ENCODE measurements around the gene SERINC4. TPM values are rescaled to one million over a fixed set of nuclear protein-coding genes. Genes with fewer than 3 reads are reported as not detected.

SERINC4 gene
- polyA plus RNA-seq, 1 experiment, result not detected

DNA sequence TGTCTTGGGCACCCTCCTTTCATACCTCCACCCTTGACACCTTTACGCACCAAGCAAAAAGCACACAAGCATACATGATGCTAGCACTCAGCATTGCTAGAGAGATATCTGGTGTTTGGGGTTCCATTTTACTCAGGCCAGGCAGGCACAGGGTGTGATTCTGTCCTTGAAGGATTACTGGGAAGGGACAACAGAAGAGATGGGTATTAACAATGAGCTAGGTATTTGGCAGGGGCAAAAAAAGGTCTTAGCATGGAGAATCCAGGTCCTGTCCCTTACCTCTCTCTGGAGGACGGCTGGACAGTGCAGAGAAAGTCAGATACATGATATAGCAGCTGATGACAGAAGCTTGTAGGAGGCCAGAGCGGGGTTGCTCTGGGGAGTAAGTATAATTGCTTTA is 3.5 kb downstream of the SERINC4 start:
- POLR2A ChIA-PET, result interaction anchor here (0.6 kb wide), 1 partner anchor 20 kb away, joined by 8 read pairs; no protein-coding TSS in a partner anchor

DNA sequence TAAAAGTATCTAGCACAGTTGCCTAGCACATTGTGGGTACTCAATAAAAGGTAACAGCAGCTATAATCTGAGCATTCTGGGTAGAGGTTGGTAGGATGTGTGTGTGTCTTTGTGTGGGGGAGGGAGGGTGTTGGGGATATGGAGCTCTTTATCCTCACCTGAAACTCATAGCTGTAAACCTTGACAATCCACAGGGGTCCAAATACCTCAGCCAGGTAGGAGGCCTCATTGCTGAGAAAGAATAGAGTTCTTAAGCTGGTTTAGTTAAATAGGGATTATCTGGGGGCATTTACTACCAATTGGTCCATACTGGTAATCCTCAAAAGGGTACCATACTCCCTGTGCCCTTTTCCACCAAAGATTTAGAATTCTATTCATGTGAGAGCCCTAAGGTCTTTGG is 4.0 kb downstream of the SERINC4 start:
- Histone ChIP-seq H3K36me3 (ENCODE audit: control insufficient read depth, insufficient read depth, low read length) (peaks cover 29% of the 10 kb centered on the region), H3K4me3 (ENCODE audit: low read depth, low read length) (no peak overlapping the region)
- CTCF ChIA-PET, result interaction anchor here (1.6 kb wide), 1 partner anchor 26 kb away, joined by 5 read pairs; no protein-coding TSS in a partner anchor

More for the DNA sequence above, 3.5 kb downstream of the SERINC4 start:
- Histone ChIP-seq H3K27me3 (ENCODE audit: control insufficient read depth, insufficient read depth, low read length) (no peaks in the 10 kb centered on the region), H3K36me3 (ENCODE audit: control insufficient read depth, insufficient read depth, low read length) (peaks cover 29% of the 10 kb centered on the region), H3K4me3 (ENCODE audit: low read depth, low read length) (no peak overlapping the region)
- TF ChIP-seq, protein P1, sequence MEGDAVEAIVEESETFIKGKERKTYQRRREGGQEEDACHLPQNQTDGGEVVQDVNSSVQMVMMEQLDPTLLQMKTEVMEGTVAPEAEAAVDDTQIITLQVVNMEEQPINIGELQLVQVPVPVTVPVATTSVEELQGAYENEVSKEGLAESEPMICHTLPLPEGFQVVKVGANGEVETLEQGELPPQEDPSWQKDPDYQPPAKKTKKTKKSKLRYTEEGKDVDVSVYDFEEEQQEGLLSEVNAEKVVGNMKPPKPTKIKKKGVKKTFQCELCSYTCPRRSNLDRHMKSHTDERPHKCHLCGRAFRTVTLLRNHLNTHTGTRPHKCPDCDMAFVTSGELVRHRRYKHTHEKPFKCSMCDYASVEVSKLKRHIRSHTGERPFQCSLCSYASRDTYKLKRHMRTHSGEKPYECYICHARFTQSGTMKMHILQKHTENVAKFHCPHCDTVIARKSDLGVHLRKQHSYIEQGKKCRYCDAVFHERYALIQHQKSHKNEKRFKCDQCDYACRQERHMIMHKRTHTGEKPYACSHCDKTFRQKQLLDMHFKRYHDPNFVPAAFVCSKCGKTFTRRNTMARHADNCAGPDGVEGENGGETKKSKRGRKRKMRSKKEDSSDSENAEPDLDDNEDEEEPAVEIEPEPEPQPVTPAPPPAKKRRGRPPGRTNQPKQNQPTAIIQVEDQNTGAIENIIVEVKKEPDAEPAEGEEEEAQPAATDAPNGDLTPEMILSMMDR (IDR thresholded peaks at IDR 0.05; ENCODE audit: insufficient read depth, low read depth, low read length), result no peak
- no peak for DNase-seq (ENCODE audit: low read depth)
- CTCF ChIA-PET, result interaction anchor here (1.1 to 1.6 kb wide), 2 partner anchors 8 to 27 kb away, joined by 5 read pairs; no protein-coding TSS in a partner anchor

DNA sequence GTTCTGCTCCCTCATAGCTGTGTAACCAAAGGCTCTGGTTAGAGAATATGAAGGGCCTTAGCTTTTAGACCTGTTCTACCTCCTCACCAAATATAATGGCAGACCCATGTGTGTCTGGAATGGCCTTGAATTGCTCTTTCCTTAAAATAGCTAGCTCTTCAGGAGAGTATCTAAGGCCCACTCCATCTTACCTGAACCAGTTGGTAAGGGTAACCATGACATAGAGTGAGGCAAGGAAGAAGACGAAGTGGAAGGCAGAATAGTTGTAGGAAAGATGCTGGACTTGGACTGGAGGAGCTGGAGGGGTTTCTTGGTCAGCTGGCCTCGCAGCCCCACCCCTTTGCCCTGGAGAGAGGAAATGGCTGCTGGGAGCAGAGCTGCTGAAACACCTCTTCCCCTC is 4.8 kb downstream of the SERINC4 start:
- CTCF ChIA-PET, result interaction anchor here (1.6 to 2.8 kb wide), 2 partner anchors 18 to 25 kb away, joined by 5 to 11 read pairs; partner anchors contain the start of gene ELL3

More for the DNA sequence above, 4.0 kb downstream of the SERINC4 start:
- TF ChIP-seq, protein P1 (IDR thresholded peaks at IDR 0.05; ENCODE audit: insufficient read depth, low read depth, low read length), result no peak
- no peak for DNase-seq (ENCODE audit: low read depth)
- no peaks in the 10 kb centered on the region for H3K27me3 ChIP-seq (ENCODE audit: control insufficient read depth, insufficient read depth, low read length)
- POLR2A ChIA-PET, result no interaction called here

GRCh38 chr15:43794269-43795037 is 5.6 kb downstream of the SERINC4 start:
- ChIA-PET POLR2A (no interaction called here), CTCF (interaction anchor here (2.8 kb wide), 1 partner anchor 17 kb away, joined by 11 read pairs; the partner anchor contains the start of gene ELL3)
- TF ChIP-seq, protein P1 (IDR thresholded peaks at IDR 0.05; ENCODE audit: insufficient read depth, low read depth, low read length), result no peak
- no peaks in the 10 kb centered on the region for H3K27me3 ChIP-seq (ENCODE audit: control insufficient read depth, insufficient read depth, low read length)
- H3K36me3 ChIP-seq (ENCODE audit: control insufficient read depth, insufficient read depth, low read length), result peaks cover 25% of the 10 kb centered on the region
- H3K4me3 ChIP-seq (ENCODE audit: low read depth, low read length), result no peak overlapping the region
- DNase-seq (ENCODE audit: low read depth), result no peak

More for the DNA sequence above, 4.8 kb downstream of the SERINC4 start:
- no peak overlapping the region for H3K4me3 ChIP-seq (ENCODE audit: low read depth, low read length)
- POLR2A ChIA-PET, result no interaction called here
- TF ChIP-seq, protein P1 (IDR thresholded peaks at IDR 0.05; ENCODE audit: insufficient read depth, low read depth, low read length), result no peak
- H3K36me3 ChIP-seq (ENCODE audit: control insufficient read depth, insufficient read depth, low read length), result peaks cover 29% of the 10 kb centered on the region
- no peaks in the 10 kb centered on the region for H3K27me3 ChIP-seq (ENCODE audit: control insufficient read depth, insufficient read depth, low read length)
- no peak for DNase-seq (ENCODE audit: low read depth)

- CTCF ChIA-PET, result interaction anchor here (2.8 kb wide), 1 partner anchor 17 kb away, joined by 11 read pairs; the partner anchor contains the start of gene ELL3
Measured at GRCh38 chr15:43793647-43794046, 6.4 kb downstream of the SERINC4 start.

More at GRCh38 chr15:43793647-43794046, 6.4 kb downstream of the SERINC4 start:
- TF ChIP-seq, protein P1 (IDR thresholded peaks at IDR 0.05; ENCODE audit: insufficient read depth, low read depth, low read length), result no peak
- DNase-seq (ENCODE audit: low read depth), result no peak
- POLR2A ChIA-PET, result no interaction called here
- H3K36me3 ChIP-seq (ENCODE audit: control insufficient read depth, insufficient read depth, low read length), result peaks cover 23% of the 10 kb centered on the region
- H3K4me3 ChIP-seq (ENCODE audit: low read depth, low read length), result peak overlapping the region; percentile 89
- no peaks in the 10 kb centered on the region for H3K27me3 ChIP-seq (ENCODE audit: control insufficient read depth, insufficient read depth, low read length)
